Hepatocyte (in vitro differentiated cells): Measurements from ENCODE around the gene CPVL. TPM values are rescaled to one million over a fixed set of nuclear protein-coding genes. Genes with fewer than 3 reads are reported as not detected.

ENCODE experiments used
- DNase-seq: peaks from one replicate; pipeline ENCODE4 v3.0.0-alpha.2; 2016; ENCODE audit warnings: low spot score
- H2AFZ ChIP-seq: fragments of 200-600 bp; sonication (generic); 2 replicates; pipeline ENCODE4 v1.6.0; 2016; ENCODE audit warnings: antibody characterized with exemption, mild to moderate bottlenecking
- H3K27ac ChIP-seq: fragments of 200-600 bp; sonication (generic); 2 replicates; pipeline ENCODE4 v1.5.1; 2016; ENCODE audit warnings: mild to moderate bottlenecking
- H3K27me3 ChIP-seq: fragments of 200-600 bp; sonication (generic); 2 replicates; pipeline ENCODE4 v1.6.1; 2016
- H3K36me3 ChIP-seq: fragments of 200-600 bp; sonication (generic); replicated peaks from 2 replicates; pipeline ENCODE4 v1.5.1; 2016; ENCODE audit warnings: low read depth; ENCODE audit not compliant: insufficient read depth
- H3K4me1 ChIP-seq: fragments of 200-600 bp; sonication (generic); 2 replicates; pipeline ENCODE4 v1.5.1; 2016; ENCODE audit warnings: mild to moderate bottlenecking, moderate library complexity; ENCODE audit not compliant: insufficient read depth
- H3K4me2 ChIP-seq: fragments of 200-600 bp; sonication (generic); 2 replicates; pipeline ENCODE4 v1.6.0; 2016
- H3K4me3 ChIP-seq: fragments of 200-600 bp; sonication (generic); 2 replicates; pipeline ENCODE4 v1.5.1; 2016; ENCODE audit warnings: mild to moderate bottlenecking
- H3K79me2 ChIP-seq: fragments of 200-600 bp; sonication (generic); 2 replicates; pipeline ENCODE4 v1.6.0; 2017; ENCODE audit warnings: mild to moderate bottlenecking
- H3K9me2 ChIP-seq: fragments of 200-600 bp; sonication (generic); replicated peaks from 2 replicates; pipeline ENCODE4 v1.6.0; 2017; ENCODE audit warnings: mild to moderate bottlenecking; ENCODE audit not compliant: insufficient read depth
- H3K9me3 ChIP-seq: fragments of 200-600 bp; sonication (generic); 2 replicates; pipeline ENCODE4 v1.5.1; 2016; ENCODE audit warnings: low read depth, mild to moderate bottlenecking
- H4K20me1 ChIP-seq: fragments of 200-600 bp; sonication (generic); 2 replicates; pipeline ENCODE4 v1.6.0; 2016; ENCODE audit warnings: mild to moderate bottlenecking; ENCODE audit not compliant: insufficient read depth, poor library complexity, severe bottlenecking
- CTCF ChIP-seq: fragments of 200-600 bp; sonication (generic); IDR thresholded peaks from 2 replicates; pipeline ENCODE4 v1.5.1; 2016; ENCODE audit warnings: antibody characterized with exemption, mild to moderate bottlenecking; ENCODE audit not compliant: poor library complexity
- EZH2 ChIP-seq: fragments of 200-600 bp; sonication (generic); IDR thresholded peaks from 2 replicates; pipeline ENCODE4 v1.6.1; 2016; ENCODE audit warnings: antibody characterized with exemption, mild to moderate bottlenecking, borderline replicate concordance
- EZH2phosphoT487 ChIP-seq: fragments of 200-600 bp; sonication (generic); IDR thresholded peaks from one replicate; pipeline ENCODE4 v1.6.1; 2018; ENCODE audit warnings: antibody characterized with exemption, mild to moderate bottlenecking, low read depth, moderate library complexity; ENCODE audit not compliant: unreplicated experiment, severe bottlenecking
- WGBS: methylation state at CpG from one replicate; pipeline ENCODE4 v1.1.6; 2016; ENCODE audit warnings: low lambda C conversion rate; ENCODE audit errors: missing lambda C conversion rate; 5-methylcytosine and 5-hydroxymethylcytosine counted together
- polyA plus RNA-seq: library from polyadenylated mRNA; unstranded; fragments of >200 nt; fragmentation: Nextera tagmentation; extraction: Ambion mirVana; gene quantifications from 2 replicates; pipeline ENCODE4 v1.2.1, GENCODE V29; 2016
- total RNA-seq: library from RNA; depleted of rRNA; stranded (reverse); fragments of >200 nt; gene quantifications from 2 replicates; pipeline ENCODE4 v1.2.3, GENCODE V29; 2014

The CPVL gene
- total and polyA plus RNA-seq, 2 experiments from 2014 or later: 26.2 to 36.3 TPM

GRCh38 chr7:28981161-28981465, 165.2 kb downstream of the CPVL start:
- no peak overlapping the region for H3K4me3 ChIP-seq
- H3K79me2 ChIP-seq: no peaks in the 10 kb centered on the region
- H3K36me3 ChIP-seq: no peaks in the 10 kb centered on the region
- no peaks in the 10 kb centered on the region for H3K27me3 ChIP-seq
- H3K4me2 ChIP-seq: no peak overlapping the region
- no peak overlapping the region for H2AFZ ChIP-seq
- H3K9me2 ChIP-seq: no peaks in the 10 kb centered on the region
- H4K20me1 ChIP-seq: no peaks in the 10 kb centered on the region
- TF ChIP-seq EZH2 (no peak), EZH2phosphoT487 (no peak), CTCF (no peak)
- no peak for DNase-seq
- whole genome bisulfite sequencing: 56% methylated on average over 4 of the region's 4 CpGs
- no peaks in the 10 kb centered on the region for H3K9me3 ChIP-seq
- no peak overlapping the region for H3K27ac ChIP-seq
- peaks cover 7% of the 10 kb centered on the region for H3K4me1 ChIP-seq

- Histone ChIP-seq H3K9me3 (no peaks in the 10 kb centered on the region), H3K9me2 (no peaks in the 10 kb centered on the region), H3K27ac (no peak overlapping the region), H3K4me3 (no peak overlapping the region), H2AFZ (no peak overlapping the region), H3K79me2 (no peaks in the 10 kb centered on the region), H3K27me3 (no peaks in the 10 kb centered on the region), H3K4me1 (peaks cover 5% of the 10 kb centered on the region), H3K4me2 (no peak overlapping the region), H4K20me1 (no peaks in the 10 kb centered on the region), H3K36me3 (no peaks in the 10 kb centered on the region)
- DNase-seq: no peak
- WGBS: 69% methylated on average over 8 of the region's 8 CpGs
- no peak for TF ChIP-seq EZH2phosphoT487
These were observed 165.7 kb downstream of the CPVL start for GRCh38 chr7:28980451-28981160.

GRCh38 chr7:28979776-28980175, 166.6 kb downstream of the CPVL start:
- no peak overlapping the region for H3K4me3 ChIP-seq
- no peaks in the 10 kb centered on the region for H3K9me2 ChIP-seq
- H2AFZ ChIP-seq: no peak overlapping the region
- no peaks in the 10 kb centered on the region for H4K20me1 ChIP-seq
- DNase-seq: no peak
- no peaks in the 10 kb centered on the region for H3K27me3 ChIP-seq
- no peaks in the 10 kb centered on the region for H3K36me3 ChIP-seq
- peaks cover 5% of the 10 kb centered on the region for H3K4me1 ChIP-seq
- no peaks in the 10 kb centered on the region for H3K79me2 ChIP-seq
- no peaks in the 10 kb centered on the region for H3K9me3 ChIP-seq
- 72% methylated on average over 3 of the region's 3 CpGs for WGBS
- H3K4me2 ChIP-seq: no peak overlapping the region
- no peak overlapping the region for H3K27ac ChIP-seq
- no peak for TF ChIP-seq EZH2phosphoT487
- no peak for TF ChIP-seq EZH2
- no peak for TF ChIP-seq CTCF

DNA sequence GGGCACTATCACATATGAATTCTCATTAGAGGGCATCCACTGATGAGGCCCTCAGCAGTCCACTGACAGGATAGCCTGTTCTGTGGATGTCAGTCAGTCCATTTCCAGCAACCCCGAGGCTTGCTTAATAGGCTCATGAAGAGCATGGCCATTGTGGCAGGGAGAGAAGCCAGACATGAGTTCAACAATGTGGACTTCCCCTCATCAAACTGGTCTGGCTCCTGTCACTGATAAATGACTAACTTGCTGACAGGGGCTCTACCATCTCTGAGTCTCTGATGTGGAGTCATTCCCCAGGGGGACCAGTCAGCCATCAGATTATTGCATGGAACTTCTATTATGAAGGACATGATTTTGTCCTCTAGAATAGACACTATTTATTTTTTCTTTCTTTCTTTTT, 168.5 kb downstream of the CPVL start:
- TF ChIP-seq CTCF: no peak

More for the DNA sequence above, 168.5 kb downstream of the CPVL start:
- no peaks in the 10 kb centered on the region for H3K9me2 ChIP-seq
- no peak overlapping the region for H3K4me2 ChIP-seq
- no peaks in the 10 kb centered on the region for H3K27me3 ChIP-seq
- no peak overlapping the region for H3K27ac ChIP-seq
- H3K4me3 ChIP-seq: no peak overlapping the region
- no peaks in the 10 kb centered on the region for H3K9me3 ChIP-seq
- no peaks in the 10 kb centered on the region for H3K79me2 ChIP-seq
- DNase-seq: no peak
- H4K20me1 ChIP-seq: no peaks in the 10 kb centered on the region
- H2AFZ ChIP-seq: no peak overlapping the region
- H3K36me3 ChIP-seq: no peaks in the 10 kb centered on the region
- 27% methylated on average over 1 of the region's 1 CpG for WGBS
- H3K4me1 ChIP-seq: peaks cover 5% of the 10 kb centered on the region
